ENCODE data around the gene JMJD1C. TPM values are rescaled to one million over a fixed set of nuclear protein-coding genes. Genes with fewer than 3 reads are reported as not detected.

Gene JMJD1C
- total RNA-seq, 1 experiment from 2014 or later = 180 TPM

- POLR2A ChIA-PET = no interaction called here
- Mint-ChIP-seq H3K27ac (no peak overlapping the region), H3K9me3 (no peaks in the 10 kb centered on the region), H3K4me3 (no peak overlapping the region), H3K36me3 (no peaks in the 10 kb centered on the region), H3K27me3 (ENCODE audit: low read depth) (no peaks in the 10 kb centered on the region), H3K4me1 (peaks cover 38% of the 10 kb centered on the region)
- DNase-seq (ENCODE audit: low spot score) (no peak), ATAC-seq (no peak)
- CTCF ChIA-PET = no interaction called here
- no peak for TF ChIP-seq ELF4 (CRISPR knock-in tag; IDR thresholded peaks at IDR 0.05; ENCODE audit: low read depth)
- no peak for TF ChIP-seq FOXP1 (CRISPR knock-in tag; IDR thresholded peaks at IDR 0.05; ENCODE audit: borderline replicate concordance)
- TF ChIP-seq, protein P1, sequence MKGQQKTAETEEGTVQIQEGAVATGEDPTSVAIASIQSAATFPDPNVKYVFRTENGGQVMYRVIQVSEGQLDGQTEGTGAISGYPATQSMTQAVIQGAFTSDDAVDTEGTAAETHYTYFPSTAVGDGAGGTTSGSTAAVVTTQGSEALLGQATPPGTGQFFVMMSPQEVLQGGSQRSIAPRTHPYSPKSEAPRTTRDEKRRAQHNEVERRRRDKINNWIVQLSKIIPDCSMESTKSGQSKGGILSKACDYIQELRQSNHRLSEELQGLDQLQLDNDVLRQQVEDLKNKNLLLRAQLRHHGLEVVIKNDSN (CRISPR knock-in tag; IDR thresholded peaks at IDR 0.05) = no peak
These were observed 51.1 kb downstream of the JMJD1C start for GRCh38 chr10:63414481-63415260.

- no peak for ATAC-seq
- DNase-seq (ENCODE audit: low spot score) = no peak
- ChIA-PET POLR2A (no interaction called here), CTCF (no interaction called here)
- no peaks in the 10 kb centered on the region for H3K36me3 Mint-ChIP-seq
- H3K4me3 Mint-ChIP-seq = no peak overlapping the region
- H3K27ac Mint-ChIP-seq = no peak overlapping the region
- H3K27me3 Mint-ChIP-seq (ENCODE audit: low read depth) = no peaks in the 10 kb centered on the region
- peaks cover 48% of the 10 kb centered on the region for H3K4me1 Mint-ChIP-seq
- no peaks in the 10 kb centered on the region for H3K9me3 Mint-ChIP-seq
- no peak for TF ChIP-seq AR (CRISPR knock-in tag; IDR thresholded peaks at IDR 0.05)
These were observed 52.3 kb downstream of the JMJD1C start for GRCh38 chr10:63413429-63413828.

GRCh38 chr10:63412304-63412703 lies 53.5 kb downstream of the JMJD1C start:
- no peaks in the 10 kb centered on the region for H3K36me3 Mint-ChIP-seq
- ATAC-seq (no peak), DNase-seq (ENCODE audit: low spot score) (no peak)
- H3K27ac Mint-ChIP-seq = no peak overlapping the region
- no peaks in the 10 kb centered on the region for H3K9me3 Mint-ChIP-seq
- TF ChIP-seq, protein P2, sequence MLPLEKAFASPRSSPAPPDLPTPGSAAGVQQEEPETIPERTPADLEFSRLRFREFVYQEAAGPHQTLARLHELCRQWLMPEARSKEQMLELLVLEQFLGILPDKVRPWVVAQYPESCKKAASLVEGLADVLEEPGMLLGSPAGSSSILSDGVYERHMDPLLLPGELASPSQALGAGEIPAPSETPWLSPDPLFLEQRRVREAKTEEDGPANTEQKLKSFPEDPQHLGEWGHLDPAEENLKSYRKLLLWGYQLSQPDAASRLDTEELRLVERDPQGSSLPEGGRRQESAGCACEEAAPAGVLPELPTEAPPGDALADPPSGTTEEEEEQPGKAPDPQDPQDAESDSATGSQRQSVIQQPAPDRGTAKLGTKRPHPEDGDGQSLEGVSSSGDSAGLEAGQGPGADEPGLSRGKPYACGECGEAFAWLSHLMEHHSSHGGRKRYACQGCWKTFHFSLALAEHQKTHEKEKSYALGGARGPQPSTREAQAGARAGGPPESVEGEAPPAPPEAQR (CRISPR knock-in tag; IDR thresholded peaks at IDR 0.05) = no peak
- TF ChIP-seq, protein P3, sequence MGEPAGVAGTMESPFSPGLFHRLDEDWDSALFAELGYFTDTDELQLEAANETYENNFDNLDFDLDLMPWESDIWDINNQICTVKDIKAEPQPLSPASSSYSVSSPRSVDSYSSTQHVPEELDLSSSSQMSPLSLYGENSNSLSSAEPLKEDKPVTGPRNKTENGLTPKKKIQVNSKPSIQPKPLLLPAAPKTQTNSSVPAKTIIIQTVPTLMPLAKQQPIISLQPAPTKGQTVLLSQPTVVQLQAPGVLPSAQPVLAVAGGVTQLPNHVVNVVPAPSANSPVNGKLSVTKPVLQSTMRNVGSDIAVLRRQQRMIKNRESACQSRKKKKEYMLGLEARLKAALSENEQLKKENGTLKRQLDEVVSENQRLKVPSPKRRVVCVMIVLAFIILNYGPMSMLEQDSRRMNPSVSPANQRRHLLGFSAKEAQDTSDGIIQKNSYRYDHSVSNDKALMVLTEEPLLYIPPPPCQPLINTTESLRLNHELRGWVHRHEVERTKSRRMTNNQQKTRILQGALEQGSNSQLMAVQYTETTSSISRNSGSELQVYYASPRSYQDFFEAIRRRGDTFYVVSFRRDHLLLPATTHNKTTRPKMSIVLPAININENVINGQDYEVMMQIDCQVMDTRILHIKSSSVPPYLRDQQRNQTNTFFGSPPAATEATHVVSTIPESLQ (CRISPR knock-in tag; IDR thresholded peaks at IDR 0.05) = no peak
- no peak for TF ChIP-seq ZNF263 (CRISPR knock-in tag; IDR thresholded peaks at IDR 0.05; ENCODE audit: low read depth)
- TF ChIP-seq SOX15 (CRISPR knock-in tag; IDR thresholded peaks at IDR 0.05) = no peak
- TF ChIP-seq IRF2 (CRISPR knock-in tag; IDR thresholded peaks at IDR 0.05; ENCODE audit: borderline replicate concordance, low read depth) = no peak
- TF ChIP-seq, protein P4, sequence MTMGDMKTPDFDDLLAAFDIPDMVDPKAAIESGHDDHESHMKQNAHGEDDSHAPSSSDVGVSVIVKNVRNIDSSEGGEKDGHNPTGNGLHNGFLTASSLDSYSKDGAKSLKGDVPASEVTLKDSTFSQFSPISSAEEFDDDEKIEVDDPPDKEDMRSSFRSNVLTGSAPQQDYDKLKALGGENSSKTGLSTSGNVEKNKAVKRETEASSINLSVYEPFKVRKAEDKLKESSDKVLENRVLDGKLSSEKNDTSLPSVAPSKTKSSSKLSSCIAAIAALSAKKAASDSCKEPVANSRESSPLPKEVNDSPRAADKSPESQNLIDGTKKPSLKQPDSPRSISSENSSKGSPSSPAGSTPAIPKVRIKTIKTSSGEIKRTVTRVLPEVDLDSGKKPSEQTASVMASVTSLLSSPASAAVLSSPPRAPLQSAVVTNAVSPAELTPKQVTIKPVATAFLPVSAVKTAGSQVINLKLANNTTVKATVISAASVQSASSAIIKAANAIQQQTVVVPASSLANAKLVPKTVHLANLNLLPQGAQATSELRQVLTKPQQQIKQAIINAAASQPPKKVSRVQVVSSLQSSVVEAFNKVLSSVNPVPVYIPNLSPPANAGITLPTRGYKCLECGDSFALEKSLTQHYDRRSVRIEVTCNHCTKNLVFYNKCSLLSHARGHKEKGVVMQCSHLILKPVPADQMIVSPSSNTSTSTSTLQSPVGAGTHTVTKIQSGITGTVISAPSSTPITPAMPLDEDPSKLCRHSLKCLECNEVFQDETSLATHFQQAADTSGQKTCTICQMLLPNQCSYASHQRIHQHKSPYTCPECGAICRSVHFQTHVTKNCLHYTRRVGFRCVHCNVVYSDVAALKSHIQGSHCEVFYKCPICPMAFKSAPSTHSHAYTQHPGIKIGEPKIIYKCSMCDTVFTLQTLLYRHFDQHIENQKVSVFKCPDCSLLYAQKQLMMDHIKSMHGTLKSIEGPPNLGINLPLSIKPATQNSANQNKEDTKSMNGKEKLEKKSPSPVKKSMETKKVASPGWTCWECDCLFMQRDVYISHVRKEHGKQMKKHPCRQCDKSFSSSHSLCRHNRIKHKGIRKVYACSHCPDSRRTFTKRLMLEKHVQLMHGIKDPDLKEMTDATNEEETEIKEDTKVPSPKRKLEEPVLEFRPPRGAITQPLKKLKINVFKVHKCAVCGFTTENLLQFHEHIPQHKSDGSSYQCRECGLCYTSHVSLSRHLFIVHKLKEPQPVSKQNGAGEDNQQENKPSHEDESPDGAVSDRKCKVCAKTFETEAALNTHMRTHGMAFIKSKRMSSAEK (CRISPR knock-in tag; IDR thresholded peaks at IDR 0.05; ENCODE audit: borderline replicate concordance) = no peak
- TF ChIP-seq ZNF219 (CRISPR knock-in tag; IDR thresholded peaks at IDR 0.05; ENCODE audit: borderline replicate concordance) = no peak
- no peak for TF ChIP-seq CBFB (CRISPR knock-in tag; IDR thresholded peaks at IDR 0.05; ENCODE audit: low read depth)
- H3K4me1 Mint-ChIP-seq = peaks cover 43% of the 10 kb centered on the region
- ChIA-PET CTCF (interaction anchor here (0.7 kb wide), 1 partner anchor 152 kb away, joined by 3 read pairs; no protein-coding TSS in a partner anchor), POLR2A (interaction anchor here (0.7 kb wide), 1 partner anchor 143 kb away, joined by 6 read pairs; no protein-coding TSS in a partner anchor)
- H3K27me3 Mint-ChIP-seq (ENCODE audit: low read depth) = no peaks in the 10 kb centered on the region
- no peak overlapping the region for H3K4me3 Mint-ChIP-seq
